ENCODE data around the gene TCEANC2.

The TCEANC2 gene

GRCh38 chr1:54111624-54112023, 58.2 kb downstream of the TCEANC2 start:
- no peak for DNase-seq (ENCODE audit: low read depth in 2 of 2, low spot score in 1 of 2)

- DNase-seq (ENCODE audit: low read depth in 2 of 2, low spot score in 1 of 2) = no peak
These were observed 58.6 kb downstream of the TCEANC2 start for GRCh38 chr1:54112027-54112426.

GRCh38 chr1:54112705-54113368, 59.4 kb downstream of the TCEANC2 start:
- DNase-seq (ENCODE audit: low read depth in 2 of 2, low spot score in 1 of 2) = no peak

GRCh38 chr1:54114001-54114400, 60.6 kb downstream of the TCEANC2 start:
- DNase-seq (ENCODE audit: low read depth in 2 of 2, low spot score in 1 of 2) = no peak

GRCh38 chr1:54114955-54115354, 61.5 kb downstream of the TCEANC2 start:
- no peak for DNase-seq (ENCODE audit: low read depth in 2 of 2, low spot score in 1 of 2)

- DNase-seq (ENCODE audit: low read depth in 2 of 2, low spot score in 1 of 2) = no peak
These were observed 62.1 kb downstream of the TCEANC2 start for GRCh38 chr1:54115520-54115919.

GRCh38 chr1:54117815-54118563, 64.6 kb downstream of the TCEANC2 start:
- no peak for DNase-seq (ENCODE audit: low read depth in 2 of 2, low spot score in 1 of 2)

- no peak for DNase-seq (ENCODE audit: low read depth in 2 of 2, low spot score in 1 of 2)
These were observed 65.3 kb downstream of the TCEANC2 start for GRCh38 chr1:54118704-54119103.

GRCh38 chr1:54120018-54120697, 66.8 kb downstream of the TCEANC2 start:
- no peak for DNase-seq (ENCODE audit: low read depth in 2 of 2, low spot score in 1 of 2)

GRCh38 chr1:54120698-54121481, 67.5 kb downstream of the TCEANC2 start:
- no peak for DNase-seq (ENCODE audit: low read depth in 2 of 2, low spot score in 1 of 2)

- DNase-seq (ENCODE audit: low read depth in 2 of 2, low spot score in 1 of 2) = peak; percentile 19 to 27
These were observed 68.2 kb downstream of the TCEANC2 start for GRCh38 chr1:54121482-54122134.

- no peak for DNase-seq (ENCODE audit: low read depth in 2 of 2, low spot score in 1 of 2)
These were observed 68.8 kb downstream of the TCEANC2 start for GRCh38 chr1:54122135-54122751.

GRCh38 chr1:54122992-54123391, 69.6 kb downstream of the TCEANC2 start:
- DNase-seq (ENCODE audit: low read depth in 2 of 2, low spot score in 1 of 2) = no peak

GRCh38 chr1:54124472-54124871, 71.1 kb downstream of the TCEANC2 start:
- DNase-seq (ENCODE audit: low read depth in 2 of 2, low spot score in 1 of 2) = no peak

- no peak for DNase-seq (ENCODE audit: low read depth in 2 of 2, low spot score in 1 of 2)
These were observed 71.5 kb downstream of the TCEANC2 start for GRCh38 chr1:54124906-54125305.

- DNase-seq (ENCODE audit: low read depth in 2 of 2, low spot score in 1 of 2) = no peak
These were observed 72.1 kb downstream of the TCEANC2 start for GRCh38 chr1:54125386-54126070.

- DNase-seq (ENCODE audit: low read depth in 2 of 2, low spot score in 1 of 2) = no peak
These were observed 72.9 kb downstream of the TCEANC2 start for GRCh38 chr1:54126271-54126815.

- no peak for DNase-seq (ENCODE audit: low read depth in 2 of 2, low spot score in 1 of 2)
These were observed 74.3 kb downstream of the TCEANC2 start for GRCh38 chr1:54127594-54128300.

GRCh38 chr1:54129858-54130257, 76.5 kb downstream of the TCEANC2 start:
- no peak for DNase-seq (ENCODE audit: low read depth in 2 of 2, low spot score in 1 of 2)
